GM13977 (cell line): ENCODE results near the gene AP3B1.

Source experiments
- DNase-seq: peaks from one replicate; pipeline ENCODE4 v3.0.0; 2012; ENCODE audit warnings: low spot score
- CTCF ChIP-seq: IDR thresholded peaks from 2 replicates; pipeline ENCODE4 v1.5.1; 2012; ENCODE audit warnings: mild to moderate bottlenecking, control low read depth; ENCODE audit not compliant: insufficient read depth; ENCODE audit errors: extremely low read depth, missing control alignments
- in situ Hi-C: fragments of 300-500 bp; cut with MboI; formaldehyde crosslinking; loops from one replicate; pipeline ENCODE4 v1.12.0; 2022; ENCODE audit warnings: low sequenced_read_pairs, low pct_unique_long_range_greater_than_20kb, mixed read lengths, inconsistent platforms; ENCODE audit not compliant: unreplicated experiment

The AP3B1 gene

DNA sequence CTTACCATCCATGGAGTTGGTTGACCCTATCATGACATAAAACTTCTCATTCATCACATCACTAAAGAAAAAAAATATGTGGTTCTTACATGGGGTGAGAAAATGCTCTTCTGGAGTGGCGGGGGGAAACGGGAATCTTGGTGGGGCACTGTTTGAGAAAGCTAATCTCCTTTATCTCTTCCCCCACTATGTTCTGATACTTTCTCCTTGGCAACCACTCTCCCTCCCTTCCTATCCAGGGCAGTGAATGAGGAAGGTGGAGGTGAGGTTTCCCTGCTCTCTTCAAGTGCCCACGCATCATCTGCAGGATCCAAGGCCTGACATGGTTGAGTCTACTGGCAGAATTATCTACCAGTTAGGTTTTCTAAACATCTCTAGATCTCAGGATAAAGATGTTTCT, 297.6 kb downstream of the AP3B1 start:
- DNase-seq: no peak
- in situ Hi-C loops: loop anchor here (25.0 kb wide), 1 partner anchor 360 kb away; the partner anchor contains the start of gene OTP
- no peak for TF ChIP-seq CTCF

- in situ Hi-C loops: loop anchor here (25.0 kb wide), 1 partner anchor 359 kb away; the partner anchor contains the start of gene OTP
- no peak for TF ChIP-seq CTCF
Measured at GRCh38 chr5:77995793-77996409, 298.6 kb downstream of the AP3B1 start.

DNA sequence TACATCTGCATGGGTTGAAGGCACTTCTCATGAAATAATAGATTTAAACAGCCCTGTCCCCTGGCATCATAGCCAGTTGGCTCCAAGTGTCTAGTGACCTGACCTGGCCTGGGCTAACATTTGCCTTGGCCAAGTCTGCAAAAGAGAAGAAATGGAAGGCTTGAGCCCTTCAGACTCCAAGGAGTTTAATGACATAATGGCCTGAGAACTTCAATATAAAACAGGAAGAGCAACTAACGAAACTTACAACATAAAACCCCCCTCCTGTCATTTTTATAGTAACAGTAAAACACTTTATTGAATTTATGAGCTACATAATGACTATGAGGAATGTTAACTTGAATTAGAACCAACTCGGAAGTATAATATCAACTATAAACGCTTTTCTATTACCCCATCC, 299.6 kb downstream of the AP3B1 start:
- no peak for TF ChIP-seq CTCF
- in situ Hi-C loops: loop anchor here (25.0 kb wide), 1 partner anchor 358 kb away; the partner anchor contains the start of gene OTP
- DNase-seq: no peak

More at GRCh38 chr5:77995793-77996409, 298.6 kb downstream of the AP3B1 start:
- no peak for DNase-seq

DNA sequence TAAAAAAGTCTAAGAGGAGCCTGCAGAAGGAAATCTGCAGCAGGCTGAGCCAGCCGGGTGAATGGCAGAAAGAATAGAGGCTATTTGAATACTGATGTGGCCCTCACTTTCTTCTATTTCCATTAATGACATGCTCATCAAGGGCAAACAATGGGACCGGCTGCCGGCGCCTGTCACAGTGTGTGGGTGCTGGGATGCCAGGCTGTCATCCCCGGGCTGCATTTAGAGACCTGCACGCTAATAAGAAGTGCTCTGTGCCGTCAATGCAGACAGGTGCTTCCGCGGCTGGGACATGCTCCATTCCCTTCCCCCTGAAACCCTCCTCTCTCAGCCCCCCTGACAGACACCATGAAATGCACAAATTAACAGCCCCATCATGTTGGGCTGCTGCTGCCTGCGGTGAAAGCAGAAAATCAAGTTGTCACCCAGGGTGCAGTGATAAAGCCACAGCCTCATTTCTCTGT, 300.6 kb downstream of the AP3B1 start:
- TF ChIP-seq CTCF: no peak
- in situ Hi-C loops: loop anchor here (25.0 kb wide), 1 partner anchor 357 kb away; the partner anchor contains the start of gene OTP
- no peak for DNase-seq

- in situ Hi-C loops: loop anchor here (25.0 kb wide), 1 partner anchor 356 kb away; the partner anchor contains the start of gene OTP
- no peak for DNase-seq
- TF ChIP-seq CTCF: no peak
Measured at GRCh38 chr5:77993141-77993854, 301.2 kb downstream of the AP3B1 start.

- in situ Hi-C loops: loop anchor here (25.0 kb wide), 1 partner anchor 354 kb away; the partner anchor contains the start of gene OTP
- TF ChIP-seq CTCF: no peak
- DNase-seq: no peak
Measured at GRCh38 chr5:77991084-77991483, 303.4 kb downstream of the AP3B1 start.
